ENCODE data around the gene SPATA22. TPM values are rescaled to one million over a fixed set of nuclear protein-coding genes. Genes with fewer than 3 reads are reported as not detected.
"Not testable (repeated sequence)": the region's sequence is repeated elsewhere in the genome, so short reads cannot be mapped to it uniquely, and the experiment has no call there.

Gene SPATA22
- 0.29 and 2.2 TPM in 2 replicates for total RNA-seq

GRCh38 chr17:3471599-3471998, at the start of gene SPATA22:
Gene SPATA22, minus strand, starts transcription at chr17:3471819. Its CDS starts 2,494 bp downstream, at chr17:3469325.
- no peaks in the 10 kb centered on the region for H3K4me1 ChIP-seq (ENCODE audit: insufficient read depth, low read length)
- no peak for DNase-seq (ENCODE audit: insufficient read length, low spot score, missing footprints)
- no peaks in the 10 kb centered on the region for H3K27me3 ChIP-seq (ENCODE audit: insufficient read depth, low read length)
- no peaks in the 10 kb centered on the region for H3K79me2 ChIP-seq (ENCODE audit: insufficient read depth, low read length)
- no peaks in the 10 kb centered on the region for H3K9me3 ChIP-seq (ENCODE audit: low read depth, low read length)
- H4K20me1 ChIP-seq (ENCODE audit: insufficient read depth, low read length), result no peaks in the 10 kb centered on the region
- no peak within 1 kb of the TSS for H3K4me2 ChIP-seq (ENCODE audit: insufficient read depth, low read length)
- H3K4me3 ChIP-seq (ENCODE audit: insufficient read depth, low read length), result no peak within 1 kb of the TSS
- TF ChIP-seq, protein P1, sequence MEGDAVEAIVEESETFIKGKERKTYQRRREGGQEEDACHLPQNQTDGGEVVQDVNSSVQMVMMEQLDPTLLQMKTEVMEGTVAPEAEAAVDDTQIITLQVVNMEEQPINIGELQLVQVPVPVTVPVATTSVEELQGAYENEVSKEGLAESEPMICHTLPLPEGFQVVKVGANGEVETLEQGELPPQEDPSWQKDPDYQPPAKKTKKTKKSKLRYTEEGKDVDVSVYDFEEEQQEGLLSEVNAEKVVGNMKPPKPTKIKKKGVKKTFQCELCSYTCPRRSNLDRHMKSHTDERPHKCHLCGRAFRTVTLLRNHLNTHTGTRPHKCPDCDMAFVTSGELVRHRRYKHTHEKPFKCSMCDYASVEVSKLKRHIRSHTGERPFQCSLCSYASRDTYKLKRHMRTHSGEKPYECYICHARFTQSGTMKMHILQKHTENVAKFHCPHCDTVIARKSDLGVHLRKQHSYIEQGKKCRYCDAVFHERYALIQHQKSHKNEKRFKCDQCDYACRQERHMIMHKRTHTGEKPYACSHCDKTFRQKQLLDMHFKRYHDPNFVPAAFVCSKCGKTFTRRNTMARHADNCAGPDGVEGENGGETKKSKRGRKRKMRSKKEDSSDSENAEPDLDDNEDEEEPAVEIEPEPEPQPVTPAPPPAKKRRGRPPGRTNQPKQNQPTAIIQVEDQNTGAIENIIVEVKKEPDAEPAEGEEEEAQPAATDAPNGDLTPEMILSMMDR (IDR thresholded peaks at IDR 0.05; ENCODE audit: extremely low read depth, low read depth, low read length), result no peak
- no peak within 1 kb of the TSS for H3K27ac ChIP-seq (ENCODE audit: low read depth, low read length)
- H3K36me3 ChIP-seq (ENCODE audit: insufficient read depth, low read length), result no peaks in the 10 kb centered on the region
- no peak within 1 kb of the TSS for H2AFZ ChIP-seq (ENCODE audit: low read length)

DNA sequence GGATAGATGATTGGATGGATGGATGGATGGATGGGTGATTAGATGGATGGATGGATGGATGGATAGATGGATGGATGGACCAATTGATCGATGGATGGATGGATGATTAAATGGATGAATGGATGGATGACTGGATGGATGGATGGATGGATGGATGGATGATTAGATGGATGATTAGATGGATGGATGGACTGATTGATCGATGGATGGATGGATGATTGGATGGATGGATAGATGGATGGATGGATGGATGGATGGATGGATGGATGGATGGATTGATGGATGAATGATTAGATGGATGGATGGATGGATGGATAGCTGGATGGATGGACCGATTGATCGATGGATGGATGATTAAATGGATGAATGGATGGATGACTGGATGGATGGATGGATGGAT, 47.9 kb upstream of the SPATA22 start:
- H3K79me2 ChIP-seq (ENCODE audit: insufficient read depth, low read length); H4K20me1 ChIP-seq (ENCODE audit: insufficient read depth, low read length); DNase-seq (ENCODE audit: insufficient read length, low spot score, missing footprints); H3K9me3 ChIP-seq (ENCODE audit: low read depth, low read length); H3K27me3 ChIP-seq (ENCODE audit: insufficient read depth, low read length); H3K4me3 ChIP-seq (ENCODE audit: insufficient read depth, low read length); H2AFZ ChIP-seq (ENCODE audit: low read length); H3K27ac ChIP-seq (ENCODE audit: low read depth, low read length); H3K36me3 ChIP-seq (ENCODE audit: insufficient read depth, low read length); H3K4me1 ChIP-seq (ENCODE audit: insufficient read depth, low read length); H3K4me2 ChIP-seq (ENCODE audit: insufficient read depth, low read length): not testable (repeated sequence)

- Histone ChIP-seq H3K4me3 (ENCODE audit: insufficient read depth, low read length) (no peak overlapping the region), H3K27ac (ENCODE audit: low read depth, low read length) (no peak overlapping the region), H3K79me2 (ENCODE audit: insufficient read depth, low read length) (no peaks in the 10 kb centered on the region), H3K27me3 (ENCODE audit: insufficient read depth, low read length) (no peaks in the 10 kb centered on the region), H3K4me2 (ENCODE audit: insufficient read depth, low read length) (no peak overlapping the region), H3K9me3 (ENCODE audit: low read depth, low read length) (no peaks in the 10 kb centered on the region), H3K4me1 (ENCODE audit: insufficient read depth, low read length) (peaks cover 9% of the 10 kb centered on the region), H2AFZ (ENCODE audit: low read length) (no peak overlapping the region), H4K20me1 (ENCODE audit: insufficient read depth, low read length) (no peaks in the 10 kb centered on the region), H3K36me3 (ENCODE audit: insufficient read depth, low read length) (no peaks in the 10 kb centered on the region)
- TF ChIP-seq, protein P1 (IDR thresholded peaks at IDR 0.05; ENCODE audit: extremely low read depth, low read depth, low read length), result no peak
- no peak for DNase-seq (ENCODE audit: insufficient read length, low spot score, missing footprints)
Measured at GRCh38 chr17:3514873-3515272, 43.3 kb upstream of the SPATA22 start.

- H3K4me3 ChIP-seq (ENCODE audit: insufficient read depth, low read length); DNase-seq (ENCODE audit: insufficient read length, low spot score, missing footprints); H4K20me1 ChIP-seq (ENCODE audit: insufficient read depth, low read length); H3K36me3 ChIP-seq (ENCODE audit: insufficient read depth, low read length); H3K27ac ChIP-seq (ENCODE audit: low read depth, low read length); H3K4me1 ChIP-seq (ENCODE audit: insufficient read depth, low read length); H3K4me2 ChIP-seq (ENCODE audit: insufficient read depth, low read length); H2AFZ ChIP-seq (ENCODE audit: low read length); H3K9me3 ChIP-seq (ENCODE audit: low read depth, low read length); H3K79me2 ChIP-seq (ENCODE audit: insufficient read depth, low read length); H3K27me3 ChIP-seq (ENCODE audit: insufficient read depth, low read length): not testable (repeated sequence)
Measured at GRCh38 chr17:3514167-3514566, 42.5 kb upstream of the SPATA22 start.

DNA sequence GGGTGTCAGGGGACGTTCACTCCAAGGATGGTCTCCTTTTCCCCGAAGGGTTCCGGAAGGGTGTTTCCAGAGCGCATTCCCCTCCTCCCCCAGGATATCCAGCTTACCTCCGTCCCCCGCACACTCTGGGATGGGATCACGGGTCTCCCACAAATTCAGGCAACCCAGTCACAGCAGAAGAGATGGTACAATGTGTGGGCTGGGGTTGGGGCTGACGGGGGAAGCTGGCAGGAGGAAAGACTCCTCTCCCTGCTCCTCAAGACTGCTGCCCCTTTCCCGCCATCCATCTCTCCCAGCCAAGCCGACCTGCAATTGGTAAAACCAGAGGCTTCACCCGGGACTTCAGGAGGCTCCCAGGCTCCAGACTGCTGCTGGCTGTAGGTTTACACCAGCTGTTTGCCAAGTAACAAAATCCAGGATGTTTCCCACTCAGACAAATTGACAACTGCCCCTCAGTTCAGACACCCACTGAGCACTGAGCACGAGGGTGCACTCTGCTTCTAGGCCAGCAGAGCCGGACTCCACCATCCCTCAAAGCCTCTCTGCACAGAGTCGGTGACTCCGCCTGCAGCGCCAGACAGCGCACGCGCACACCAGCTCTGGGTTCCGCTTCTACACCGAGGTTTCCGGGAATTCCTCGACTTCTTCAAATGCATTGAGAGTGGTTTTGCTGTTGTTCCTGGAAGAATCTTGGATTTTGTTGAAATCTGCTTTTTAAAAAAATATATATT, 41.9 kb upstream of the SPATA22 start:
- no peak for DNase-seq (ENCODE audit: insufficient read length, low spot score, missing footprints)
- Histone ChIP-seq H2AFZ (ENCODE audit: low read length) (peak overlapping the region; percentile 52), H3K4me2 (ENCODE audit: insufficient read depth, low read length) (peak overlapping the region; percentile 73), H4K20me1 (ENCODE audit: insufficient read depth, low read length) (no peaks in the 10 kb centered on the region), H3K79me2 (ENCODE audit: insufficient read depth, low read length) (no peaks in the 10 kb centered on the region), H3K27ac (ENCODE audit: low read depth, low read length) (no peak overlapping the region), H3K27me3 (ENCODE audit: insufficient read depth, low read length) (no peaks in the 10 kb centered on the region), H3K9me3 (ENCODE audit: low read depth, low read length) (no peaks in the 10 kb centered on the region), H3K36me3 (ENCODE audit: insufficient read depth, low read length) (no peaks in the 10 kb centered on the region), H3K4me3 (ENCODE audit: insufficient read depth, low read length) (peak overlapping the region; percentile 41), H3K4me1 (ENCODE audit: insufficient read depth, low read length) (peaks cover 9% of the 10 kb centered on the region)
- TF ChIP-seq, protein P1 (IDR thresholded peaks at IDR 0.05; ENCODE audit: extremely low read depth, low read depth, low read length), result no peak
